ENCODE data around the gene JPT1.

- TF ChIP-seq, protein P1, sequence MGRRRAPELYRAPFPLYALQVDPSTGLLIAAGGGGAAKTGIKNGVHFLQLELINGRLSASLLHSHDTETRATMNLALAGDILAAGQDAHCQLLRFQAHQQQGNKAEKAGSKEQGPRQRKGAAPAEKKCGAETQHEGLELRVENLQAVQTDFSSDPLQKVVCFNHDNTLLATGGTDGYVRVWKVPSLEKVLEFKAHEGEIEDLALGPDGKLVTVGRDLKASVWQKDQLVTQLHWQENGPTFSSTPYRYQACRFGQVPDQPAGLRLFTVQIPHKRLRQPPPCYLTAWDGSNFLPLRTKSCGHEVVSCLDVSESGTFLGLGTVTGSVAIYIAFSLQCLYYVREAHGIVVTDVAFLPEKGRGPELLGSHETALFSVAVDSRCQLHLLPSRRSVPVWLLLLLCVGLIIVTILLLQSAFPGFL (CRISPR knock-in tag; IDR thresholded peaks at IDR 0.05; ENCODE audit: borderline replicate concordance): no peak
- TF ChIP-seq, protein P2, sequence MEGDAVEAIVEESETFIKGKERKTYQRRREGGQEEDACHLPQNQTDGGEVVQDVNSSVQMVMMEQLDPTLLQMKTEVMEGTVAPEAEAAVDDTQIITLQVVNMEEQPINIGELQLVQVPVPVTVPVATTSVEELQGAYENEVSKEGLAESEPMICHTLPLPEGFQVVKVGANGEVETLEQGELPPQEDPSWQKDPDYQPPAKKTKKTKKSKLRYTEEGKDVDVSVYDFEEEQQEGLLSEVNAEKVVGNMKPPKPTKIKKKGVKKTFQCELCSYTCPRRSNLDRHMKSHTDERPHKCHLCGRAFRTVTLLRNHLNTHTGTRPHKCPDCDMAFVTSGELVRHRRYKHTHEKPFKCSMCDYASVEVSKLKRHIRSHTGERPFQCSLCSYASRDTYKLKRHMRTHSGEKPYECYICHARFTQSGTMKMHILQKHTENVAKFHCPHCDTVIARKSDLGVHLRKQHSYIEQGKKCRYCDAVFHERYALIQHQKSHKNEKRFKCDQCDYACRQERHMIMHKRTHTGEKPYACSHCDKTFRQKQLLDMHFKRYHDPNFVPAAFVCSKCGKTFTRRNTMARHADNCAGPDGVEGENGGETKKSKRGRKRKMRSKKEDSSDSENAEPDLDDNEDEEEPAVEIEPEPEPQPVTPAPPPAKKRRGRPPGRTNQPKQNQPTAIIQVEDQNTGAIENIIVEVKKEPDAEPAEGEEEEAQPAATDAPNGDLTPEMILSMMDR (IDR thresholded peaks at IDR 0.05): no peak
- no peak for TF ChIP-seq MAX (CRISPR knock-in tag; IDR thresholded peaks at IDR 0.05)
- no peak for TF ChIP-seq USF1 (CRISPR knock-in tag; IDR thresholded peaks at IDR 0.05)
- TF ChIP-seq, protein P3, sequence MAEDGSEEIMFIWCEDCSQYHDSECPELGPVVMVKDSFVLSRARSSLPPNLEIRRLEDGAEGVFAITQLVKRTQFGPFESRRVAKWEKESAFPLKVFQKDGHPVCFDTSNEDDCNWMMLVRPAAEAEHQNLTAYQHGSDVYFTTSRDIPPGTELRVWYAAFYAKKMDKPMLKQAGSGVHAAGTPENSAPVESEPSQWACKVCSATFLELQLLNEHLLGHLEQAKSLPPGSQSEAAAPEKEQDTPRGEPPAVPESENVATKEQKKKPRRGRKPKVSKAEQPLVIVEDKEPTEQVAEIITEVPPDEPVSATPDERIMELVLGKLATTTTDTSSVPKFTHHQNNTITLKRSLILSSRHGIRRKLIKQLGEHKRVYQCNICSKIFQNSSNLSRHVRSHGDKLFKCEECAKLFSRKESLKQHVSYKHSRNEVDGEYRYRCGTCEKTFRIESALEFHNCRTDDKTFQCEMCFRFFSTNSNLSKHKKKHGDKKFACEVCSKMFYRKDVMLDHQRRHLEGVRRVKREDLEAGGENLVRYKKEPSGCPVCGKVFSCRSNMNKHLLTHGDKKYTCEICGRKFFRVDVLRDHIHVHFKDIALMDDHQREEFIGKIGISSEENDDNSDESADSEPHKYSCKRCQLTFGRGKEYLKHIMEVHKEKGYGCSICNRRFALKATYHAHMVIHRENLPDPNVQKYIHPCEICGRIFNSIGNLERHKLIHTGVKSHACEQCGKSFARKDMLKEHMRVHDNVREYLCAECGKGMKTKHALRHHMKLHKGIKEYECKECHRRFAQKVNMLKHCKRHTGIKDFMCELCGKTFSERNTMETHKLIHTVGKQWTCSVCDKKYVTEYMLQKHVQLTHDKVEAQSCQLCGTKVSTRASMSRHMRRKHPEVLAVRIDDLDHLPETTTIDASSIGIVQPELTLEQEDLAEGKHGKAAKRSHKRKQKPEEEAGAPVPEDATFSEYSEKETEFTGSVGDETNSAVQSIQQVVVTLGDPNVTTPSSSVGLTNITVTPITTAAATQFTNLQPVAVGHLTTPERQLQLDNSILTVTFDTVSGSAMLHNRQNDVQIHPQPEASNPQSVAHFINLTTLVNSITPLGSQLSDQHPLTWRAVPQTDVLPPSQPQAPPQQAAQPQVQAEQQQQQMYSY (CRISPR knock-in tag; IDR thresholded peaks at IDR 0.05): no peak
- TF ChIP-seq KAT7 (CRISPR knock-in tag; IDR thresholded peaks at IDR 0.05; ENCODE audit: borderline replicate concordance): no peak
- TF ChIP-seq CREM (CRISPR knock-in tag; IDR thresholded peaks at IDR 0.05): no peak
- no peak for TF ChIP-seq IRF2 (CRISPR knock-in tag; IDR thresholded peaks at IDR 0.05; ENCODE audit: borderline replicate concordance, low read depth)
- TF ChIP-seq, protein P4, sequence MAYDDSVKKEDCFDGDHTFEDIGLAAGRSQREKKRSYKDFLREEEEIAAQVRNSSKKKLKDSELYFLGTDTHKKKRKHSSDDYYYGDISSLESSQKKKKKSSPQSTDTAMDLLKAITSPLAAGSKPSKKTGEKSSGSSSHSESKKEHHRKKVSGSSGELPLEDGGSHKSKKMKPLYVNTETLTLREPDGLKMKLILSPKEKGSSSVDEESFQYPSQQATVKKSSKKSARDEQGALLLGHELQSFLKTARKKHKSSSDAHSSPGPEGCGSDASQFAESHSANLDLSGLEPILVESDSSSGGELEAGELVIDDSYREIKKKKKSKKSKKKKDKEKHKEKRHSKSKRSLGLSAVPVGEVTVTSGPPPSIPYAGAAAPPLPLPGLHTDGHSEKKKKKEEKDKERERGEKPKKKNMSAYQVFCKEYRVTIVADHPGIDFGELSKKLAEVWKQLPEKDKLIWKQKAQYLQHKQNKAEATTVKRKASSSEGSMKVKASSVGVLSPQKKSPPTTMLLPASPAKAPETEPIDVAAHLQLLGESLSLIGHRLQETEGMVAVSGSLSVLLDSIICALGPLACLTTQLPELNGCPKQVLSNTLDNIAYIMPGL (CRISPR knock-in tag; IDR thresholded peaks at IDR 0.05): no peak
- no peak for TF ChIP-seq ZBTB21 (CRISPR knock-in tag; IDR thresholded peaks at IDR 0.05; ENCODE audit: borderline replicate concordance)
These were observed 19.2 kb upstream of the JPT1 start for GRCh38 chr17:75173526-75173925.
